K562 (cell line): ENCODE data around the gene POU3F1. TPM values are rescaled to one million over a fixed set of nuclear protein-coding genes. Genes with fewer than 3 reads are reported as not detected.

Experiments used
- HIVEP1 ChIP-seq: fragments of 250-450 bp; sonication (Bioruptor Pico); IDR thresholded peaks from 2 replicates; pipeline ENCODE4 v1.4.0; 2020; ENCODE audit warnings: mild to moderate bottlenecking
- HNRNPLL ChIP-seq: fragments of 200-400 bp; formaldehyde crosslinking; IDR thresholded peaks from 2 replicates; pipeline ENCODE4 v1.6.1; 2017; ENCODE audit warnings: low read length, low read depth, mild to moderate bottlenecking; ENCODE audit not compliant: poor library complexity, severe bottlenecking
- MAFK ChIP-seq: IDR thresholded peaks from 2 replicates; pipeline ENCODE4 v1.6.1; 2011; ENCODE audit warnings: low read length, improper control_type of control experiment
- SMARCA5 ChIP-seq: fragments of 450-650 bp; IDR thresholded peaks from 2 replicates; pipeline ENCODE4 v1.6.1; 2016
- ZNF79 ChIP-seq: fragments of 250-450 bp; sonication (Bioruptor Pico); IDR thresholded peaks from 2 replicates; pipeline ENCODE4 v1.4.0; 2020; ENCODE audit warnings: low read depth, mild to moderate bottlenecking, moderate library complexity
- polyA plus RNA-seq, 8 experiments: library from polyadenylated mRNA; depleted of rRNA in 4 of 8; stranded (reverse) in 5 of 8; unstranded in 3 of 8; fragments of >200 nt; fragmentation: Nextera tagmentation in 2 of 8; fragmentation: Illumina TruSeq in 1 of 8; extraction: Ambion mirVana in 2 of 8; extraction: Trizol in 1 of 8; gene quantifications; 2 replicates each; pipeline versions ENCODE4 v1.2.1 to v1.2.3, GENCODE V29; 2011 to 2014; ENCODE audit warnings: inconsistent platforms in 1 of 8, missing spikeins in 1 of 8
- total RNA-seq, 7 experiments: library from RNA; depleted of rRNA in 6 of 7; stranded (reverse); fragments of >200 nt in 6 of 7; fragmentation: Illumina TruSeq in 2 of 7; extraction: Trizol in 2 of 7; gene quantifications; 2 replicates each; pipeline versions ENCODE4 v1.2.1 to v1.2.3, GENCODE V29; 2011 to 2021; ENCODE audit warnings: low replicate concordance in 1 of 7
- TF ChIP-seq, protein P1 (sequence below), 2 experiments: fragments of 450-650 bp; IDR thresholded peaks; 2 replicates each; pipeline ENCODE4 v1.6.1; 2018; ENCODE audit warnings: mild to moderate bottlenecking in 2 of 2, low read depth in 1 of 2; ENCODE audit not compliant: partially characterized antibody in 2 of 2
- TF ChIP-seq, protein P2 (sequence below): sonication (generic); formaldehyde crosslinking; IDR thresholded peaks from 2 replicates; pipeline ENCODE4 v1.8.0; 2022; ENCODE audit warnings: mild to moderate bottlenecking, missing genetic modification reagents
- TF ChIP-seq, protein P3 (sequence below): sonication (generic); formaldehyde crosslinking; IDR thresholded peaks from 2 replicates; pipeline ENCODE4 v1.8.1; 2023; ENCODE audit warnings: mild to moderate bottlenecking, missing genetic modification reagents
- TF ChIP-seq, protein P4 (sequence below): fragments of 200-800 bp; sonication (Bioruptor generic); IDR thresholded peaks from 2 replicates; pipeline ENCODE4 v1.6.1; 2016; ENCODE audit warnings: missing genetic modification characterization, missing compliant biosample characterization
- TF ChIP-seq, protein P5 (sequence below): fragments of 250-450 bp; sonication (Bioruptor Pico); IDR thresholded peaks from 2 replicates; pipeline ENCODE4 v1.5.1; 2021; ENCODE audit warnings: mild to moderate bottlenecking

The POU3F1 gene
- total and polyA plus RNA-seq, 9 of the 15 experiments (the other 6 are each of a cell fraction or from before 2014, with no cell fraction given), result 0.09 TPM; not detected in 8

DNA sequence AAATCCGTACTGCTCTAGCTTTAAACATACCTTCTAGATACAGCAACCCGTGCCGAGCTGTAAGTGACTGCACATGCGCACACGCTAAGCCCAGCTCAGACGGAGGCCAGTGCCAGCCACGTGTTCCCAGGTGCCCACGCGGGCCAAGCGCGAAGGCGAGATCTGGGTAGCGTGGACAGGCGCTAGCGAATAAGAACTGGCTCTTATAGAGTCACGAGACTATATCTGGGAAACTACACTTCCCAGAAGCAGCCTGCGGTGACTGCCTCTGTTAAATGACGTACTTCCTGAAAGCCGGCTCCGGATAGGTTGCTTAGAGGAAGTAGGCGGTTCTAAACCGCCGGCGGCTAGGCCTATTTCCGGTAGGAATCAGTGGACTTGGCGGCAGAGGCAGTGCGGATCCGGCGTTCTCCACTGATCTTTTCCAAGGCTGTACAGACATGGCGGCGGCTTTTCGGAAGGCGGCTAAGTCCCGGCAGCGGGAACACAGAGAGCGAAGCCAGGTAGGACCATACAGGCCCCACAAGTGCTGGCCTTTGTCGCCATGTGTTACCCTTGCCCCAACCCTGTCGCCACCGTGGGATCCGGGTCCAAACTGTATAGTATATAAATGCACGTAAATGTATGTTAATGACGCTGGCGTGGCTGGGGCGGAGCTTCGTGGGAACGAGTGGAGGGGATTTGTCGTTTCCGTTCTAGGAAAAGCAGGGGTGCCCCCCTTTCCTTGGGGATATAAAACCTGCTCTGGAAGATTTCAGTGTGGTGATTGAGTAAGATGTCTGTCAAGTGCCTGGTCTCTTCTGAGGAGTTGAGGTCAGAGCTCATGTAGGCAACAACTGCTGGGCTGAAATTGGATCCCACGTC is 34.0 kb downstream of the POU3F1 start, which contains the start of gene UTP11 (continued):
- TF ChIP-seq, protein P1, sequence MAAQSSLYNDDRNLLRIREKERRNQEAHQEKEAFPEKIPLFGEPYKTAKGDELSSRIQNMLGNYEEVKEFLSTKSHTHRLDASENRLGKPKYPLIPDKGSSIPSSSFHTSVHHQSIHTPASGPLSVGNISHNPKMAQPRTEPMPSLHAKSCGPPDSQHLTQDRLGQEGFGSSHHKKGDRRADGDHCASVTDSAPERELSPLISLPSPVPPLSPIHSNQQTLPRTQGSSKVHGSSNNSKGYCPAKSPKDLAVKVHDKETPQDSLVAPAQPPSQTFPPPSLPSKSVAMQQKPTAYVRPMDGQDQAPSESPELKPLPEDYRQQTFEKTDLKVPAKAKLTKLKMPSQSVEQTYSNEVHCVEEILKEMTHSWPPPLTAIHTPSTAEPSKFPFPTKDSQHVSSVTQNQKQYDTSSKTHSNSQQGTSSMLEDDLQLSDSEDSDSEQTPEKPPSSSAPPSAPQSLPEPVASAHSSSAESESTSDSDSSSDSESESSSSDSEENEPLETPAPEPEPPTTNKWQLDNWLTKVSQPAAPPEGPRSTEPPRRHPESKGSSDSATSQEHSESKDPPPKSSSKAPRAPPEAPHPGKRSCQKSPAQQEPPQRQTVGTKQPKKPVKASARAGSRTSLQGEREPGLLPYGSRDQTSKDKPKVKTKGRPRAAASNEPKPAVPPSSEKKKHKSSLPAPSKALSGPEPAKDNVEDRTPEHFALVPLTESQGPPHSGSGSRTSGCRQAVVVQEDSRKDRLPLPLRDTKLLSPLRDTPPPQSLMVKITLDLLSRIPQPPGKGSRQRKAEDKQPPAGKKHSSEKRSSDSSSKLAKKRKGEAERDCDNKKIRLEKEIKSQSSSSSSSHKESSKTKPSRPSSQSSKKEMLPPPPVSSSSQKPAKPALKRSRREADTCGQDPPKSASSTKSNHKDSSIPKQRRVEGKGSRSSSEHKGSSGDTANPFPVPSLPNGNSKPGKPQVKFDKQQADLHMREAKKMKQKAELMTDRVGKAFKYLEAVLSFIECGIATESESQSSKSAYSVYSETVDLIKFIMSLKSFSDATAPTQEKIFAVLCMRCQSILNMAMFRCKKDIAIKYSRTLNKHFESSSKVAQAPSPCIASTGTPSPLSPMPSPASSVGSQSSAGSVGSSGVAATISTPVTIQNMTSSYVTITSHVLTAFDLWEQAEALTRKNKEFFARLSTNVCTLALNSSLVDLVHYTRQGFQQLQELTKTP (IDR thresholded peaks at IDR 0.05; ENCODE audit: low read depth in 1 of 2, partially characterized antibody in 2 of 2), result peak; percentile 41 to 92
- TF ChIP-seq ZNF79 (peak; percentile 86), SMARCA5 (no peak), HNRNPLL (peak; percentile 68), MAFK (no peak), HIVEP1 (CRISPR knock-in tag) (peak; percentile 94)
- TF ChIP-seq, protein P2, sequence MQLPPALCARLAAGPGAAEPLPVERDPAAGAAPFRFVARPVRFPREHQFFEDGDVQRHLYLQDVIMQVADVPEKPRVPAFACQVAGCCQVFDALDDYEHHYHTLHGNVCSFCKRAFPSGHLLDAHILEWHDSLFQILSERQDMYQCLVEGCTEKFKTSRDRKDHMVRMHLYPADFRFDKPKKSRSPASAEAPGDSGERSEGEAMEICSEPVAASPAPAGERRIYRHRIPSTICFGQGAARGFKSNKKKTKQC (CRISPR knock-in tag), result peak; percentile 100
- TF ChIP-seq, protein P3, sequence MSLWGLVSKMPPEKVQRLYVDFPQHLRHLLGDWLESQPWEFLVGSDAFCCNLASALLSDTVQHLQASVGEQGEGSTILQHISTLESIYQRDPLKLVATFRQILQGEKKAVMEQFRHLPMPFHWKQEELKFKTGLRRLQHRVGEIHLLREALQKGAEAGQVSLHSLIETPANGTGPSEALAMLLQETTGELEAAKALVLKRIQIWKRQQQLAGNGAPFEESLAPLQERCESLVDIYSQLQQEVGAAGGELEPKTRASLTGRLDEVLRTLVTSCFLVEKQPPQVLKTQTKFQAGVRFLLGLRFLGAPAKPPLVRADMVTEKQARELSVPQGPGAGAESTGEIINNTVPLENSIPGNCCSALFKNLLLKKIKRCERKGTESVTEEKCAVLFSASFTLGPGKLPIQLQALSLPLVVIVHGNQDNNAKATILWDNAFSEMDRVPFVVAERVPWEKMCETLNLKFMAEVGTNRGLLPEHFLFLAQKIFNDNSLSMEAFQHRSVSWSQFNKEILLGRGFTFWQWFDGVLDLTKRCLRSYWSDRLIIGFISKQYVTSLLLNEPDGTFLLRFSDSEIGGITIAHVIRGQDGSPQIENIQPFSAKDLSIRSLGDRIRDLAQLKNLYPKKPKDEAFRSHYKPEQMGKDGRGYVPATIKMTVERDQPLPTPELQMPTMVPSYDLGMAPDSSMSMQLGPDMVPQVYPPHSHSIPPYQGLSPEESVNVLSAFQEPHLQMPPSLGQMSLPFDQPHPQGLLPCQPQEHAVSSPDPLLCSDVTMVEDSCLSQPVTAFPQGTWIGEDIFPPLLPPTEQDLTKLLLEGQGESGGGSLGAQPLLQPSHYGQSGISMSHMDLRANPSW (CRISPR knock-in tag), result peak; percentile 67
- TF ChIP-seq, protein P4, sequence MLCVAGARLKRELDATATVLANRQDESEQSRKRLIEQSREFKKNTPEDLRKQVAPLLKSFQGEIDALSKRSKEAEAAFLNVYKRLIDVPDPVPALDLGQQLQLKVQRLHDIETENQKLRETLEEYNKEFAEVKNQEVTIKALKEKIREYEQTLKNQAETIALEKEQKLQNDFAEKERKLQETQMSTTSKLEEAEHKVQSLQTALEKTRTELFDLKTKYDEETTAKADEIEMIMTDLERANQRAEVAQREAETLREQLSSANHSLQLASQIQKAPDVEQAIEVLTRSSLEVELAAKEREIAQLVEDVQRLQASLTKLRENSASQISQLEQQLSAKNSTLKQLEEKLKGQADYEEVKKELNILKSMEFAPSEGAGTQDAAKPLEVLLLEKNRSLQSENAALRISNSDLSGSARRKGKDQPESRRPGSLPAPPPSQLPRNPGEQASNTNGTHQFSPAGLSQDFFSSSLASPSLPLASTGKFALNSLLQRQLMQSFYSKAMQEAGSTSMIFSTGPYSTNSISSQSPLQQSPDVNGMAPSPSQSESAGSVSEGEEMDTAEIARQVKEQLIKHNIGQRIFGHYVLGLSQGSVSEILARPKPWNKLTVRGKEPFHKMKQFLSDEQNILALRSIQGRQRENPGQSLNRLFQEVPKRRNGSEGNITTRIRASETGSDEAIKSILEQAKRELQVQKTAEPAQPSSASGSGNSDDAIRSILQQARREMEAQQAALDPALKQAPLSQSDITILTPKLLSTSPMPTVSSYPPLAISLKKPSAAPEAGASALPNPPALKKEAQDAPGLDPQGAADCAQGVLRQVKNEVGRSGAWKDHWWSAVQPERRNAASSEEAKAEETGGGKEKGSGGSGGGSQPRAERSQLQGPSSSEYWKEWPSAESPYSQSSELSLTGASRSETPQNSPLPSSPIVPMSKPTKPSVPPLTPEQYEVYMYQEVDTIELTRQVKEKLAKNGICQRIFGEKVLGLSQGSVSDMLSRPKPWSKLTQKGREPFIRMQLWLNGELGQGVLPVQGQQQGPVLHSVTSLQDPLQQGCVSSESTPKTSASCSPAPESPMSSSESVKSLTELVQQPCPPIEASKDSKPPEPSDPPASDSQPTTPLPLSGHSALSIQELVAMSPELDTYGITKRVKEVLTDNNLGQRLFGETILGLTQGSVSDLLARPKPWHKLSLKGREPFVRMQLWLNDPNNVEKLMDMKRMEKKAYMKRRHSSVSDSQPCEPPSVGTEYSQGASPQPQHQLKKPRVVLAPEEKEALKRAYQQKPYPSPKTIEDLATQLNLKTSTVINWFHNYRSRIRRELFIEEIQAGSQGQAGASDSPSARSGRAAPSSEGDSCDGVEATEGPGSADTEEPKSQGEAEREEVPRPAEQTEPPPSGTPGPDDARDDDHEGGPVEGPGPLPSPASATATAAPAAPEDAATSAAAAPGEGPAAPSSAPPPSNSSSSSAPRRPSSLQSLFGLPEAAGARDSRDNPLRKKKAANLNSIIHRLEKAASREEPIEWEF, result peak; percentile 97
- TF ChIP-seq, protein P5, sequence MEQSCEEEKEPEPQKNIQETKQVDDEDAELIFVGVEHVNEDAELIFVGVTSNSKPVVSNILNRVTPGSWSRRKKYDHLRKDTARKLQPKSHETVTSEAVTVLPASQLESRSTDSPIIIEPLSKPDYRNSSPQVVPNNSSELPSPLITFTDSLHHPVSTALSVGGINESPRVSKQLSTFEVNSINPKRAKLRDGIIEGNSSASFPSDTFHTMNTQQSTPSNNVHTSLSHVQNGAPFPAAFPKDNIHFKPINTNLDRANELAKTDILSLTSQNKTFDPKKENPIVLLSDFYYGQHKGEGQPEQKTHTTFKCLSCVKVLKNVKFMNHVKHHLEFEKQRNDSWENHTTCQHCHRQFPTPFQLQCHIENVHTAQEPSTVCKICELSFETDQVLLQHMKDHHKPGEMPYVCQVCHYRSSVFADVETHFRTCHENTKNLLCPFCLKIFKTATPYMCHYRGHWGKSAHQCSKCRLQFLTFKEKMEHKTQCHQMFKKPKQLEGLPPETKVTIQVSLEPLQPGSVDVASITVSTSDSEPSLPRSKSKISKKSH, result no peak
